Common myeloid progenitor, CD34-positive (primary cell): Measurements from ENCODE around the gene MYO15A.

Experiments
- CTCF ChIA-PET: fragments of 350-600 bp; sonication (Branson Sonifier 250); formaldehyde crosslinking; loops from one replicate; lab custom pipeline; 2021; ENCODE audit warnings: antibody characterized with exemption; lab: Charles Lee
- POLR2A ChIA-PET: fragments of 350-600 bp; sonication (Branson Sonifier 250); formaldehyde crosslinking; loops from one replicate; lab custom pipeline; 2021; ENCODE audit warnings: antibody characterized with exemption; lab: Charles Lee
- DNase-seq, 3 donors: peaks; one replicate each; pipeline versions ENCODE4 v3.0.0 to v3.0.0-alpha.2; 2013
- H3K27ac ChIP-seq, 2 experiments: 1 replicate in 1 of 2; 2 replicates in 1 of 2; pipeline ENCODE4 v1.7.0; 2013; ENCODE audit warnings: inconsistent platforms in 2 of 2, low read length in 2 of 2, mild to moderate bottlenecking in 2 of 2, low read depth in 1 of 2, moderate library complexity in 1 of 2; ENCODE audit not compliant: severe bottlenecking in 2 of 2, insufficient read depth in 1 of 2, poor library complexity in 1 of 2
- H3K27me3 ChIP-seq, 5 experiments: replicated peaks in 2 of 5; 1 replicate in 3 of 5; 2 replicates in 2 of 5; pipeline versions ENCODE4 v1.6.1 to v1.7.0; 2013; ENCODE audit warnings: low read length in 4 of 5, mild to moderate bottlenecking in 2 of 5, moderate library complexity in 2 of 5, inconsistent platforms in 1 of 5; ENCODE audit not compliant: insufficient read depth in 5 of 5, control insufficient read depth in 4 of 5
- H3K36me3 ChIP-seq, 4 experiments: 1 replicate in 2 of 4; 2 replicates in 2 of 4; pipeline versions ENCODE4 v1.6.1 to v1.7.0; 2013; ENCODE audit warnings: low read length in 3 of 4, control low read depth in 1 of 4, mild to moderate bottlenecking in 1 of 4; ENCODE audit not compliant: control insufficient read depth in 4 of 4, insufficient read depth in 4 of 4
- H3K4me1 ChIP-seq, 4 experiments: 1 replicate in 3 of 4; 2 replicates in 1 of 4; pipeline versions ENCODE4 v1.6.1 to v1.7.1; 2013; ENCODE audit warnings: low read length in 3 of 4, mild to moderate bottlenecking in 3 of 4, control low read depth in 1 of 4, inconsistent platforms in 1 of 4, moderate library complexity in 1 of 4; ENCODE audit not compliant: control insufficient read depth in 4 of 4, insufficient read depth in 4 of 4; ENCODE audit errors: control extremely low read depth in 1 of 4
- H3K4me3 ChIP-seq, 7 experiments: 1 replicate in 4 of 7; 2 replicates in 3 of 7; pipeline versions ENCODE4 v1.5.1 to v1.7.0; 2013; ENCODE audit warnings: mild to moderate bottlenecking in 7 of 7, low read length in 6 of 7, moderate library complexity in 6 of 7, inconsistent platforms in 2 of 7, low read depth in 2 of 7, control low read depth in 1 of 7; ENCODE audit not compliant: insufficient read depth in 4 of 7, control insufficient read depth in 1 of 7; ENCODE audit errors: extremely low read depth in 1 of 7
- H3K9me3 ChIP-seq, 5 experiments: 1 replicate in 4 of 5; 2 replicates in 1 of 5; pipeline versions ENCODE4 v1.6.1 to v1.7.1; 2013; ENCODE audit warnings: low read length in 4 of 5, mild to moderate bottlenecking in 2 of 5, inconsistent platforms in 1 of 5, low read depth in 1 of 5, moderate library complexity in 1 of 5; ENCODE audit not compliant: control insufficient read depth in 4 of 5, insufficient read depth in 2 of 5; ENCODE audit errors: control extremely low read depth in 1 of 5
- WGBS: methylation state at CpG from one replicate; pipeline ENCODE4 v1.1.5; 2013; ENCODE audit not compliant: insufficient coverage; 5-methylcytosine and 5-hydroxymethylcytosine counted together

The MYO15A gene

DNA sequence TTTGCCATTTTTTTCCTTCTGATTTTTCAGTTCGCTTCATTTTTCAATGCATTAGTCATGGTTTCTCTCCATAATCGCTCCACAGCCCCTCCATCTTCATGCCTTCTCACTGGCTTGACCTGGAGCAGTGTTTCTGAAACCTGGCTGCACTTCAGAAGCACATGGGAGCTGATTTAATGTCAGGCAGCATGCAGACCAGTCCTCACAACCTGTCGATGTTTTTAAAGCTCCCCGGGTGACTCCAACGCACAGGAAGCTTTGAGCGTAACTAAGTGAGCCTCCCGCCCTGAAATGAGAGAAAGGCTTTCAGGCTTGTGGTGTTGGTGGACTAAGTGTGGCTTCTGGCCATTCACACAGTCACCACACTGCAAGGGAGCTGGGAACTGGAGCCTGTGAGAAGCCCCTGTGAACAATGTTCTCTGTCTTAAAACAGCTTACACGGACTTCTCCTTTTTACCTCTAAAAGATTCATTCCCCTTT is 37.7 kb upstream of the MYO15A start:
- peaks cover 0 to 17% (median 9%) of the 10 kb centered on the region in 4 experiments for H3K36me3 ChIP-seq
- 22% methylated on average over 6 of the region's 8 CpGs for WGBS
- H3K9me3 ChIP-seq: no peaks in the 10 kb centered on the region
- H3K27me3 ChIP-seq: no peaks in the 10 kb centered on the region
- H3K4me3 ChIP-seq: peak overlapping the region in 2 of 7 experiments; percentile 12 to 37
- DNase-seq: peak in 2 of 3 donors; percentile 41 to 45
- H3K4me1 ChIP-seq: peaks cover 2 to 14% (median 8%) of the 10 kb centered on the region in 4 experiments
- ChIA-PET CTCF (no interaction called here), POLR2A (interaction anchor here (0.6 kb wide), 1 partner anchor 39 kb away, joined by 3 read pairs; no protein-coding TSS in a partner anchor)
- no peak overlapping the region for H3K27ac ChIP-seq

DNA sequence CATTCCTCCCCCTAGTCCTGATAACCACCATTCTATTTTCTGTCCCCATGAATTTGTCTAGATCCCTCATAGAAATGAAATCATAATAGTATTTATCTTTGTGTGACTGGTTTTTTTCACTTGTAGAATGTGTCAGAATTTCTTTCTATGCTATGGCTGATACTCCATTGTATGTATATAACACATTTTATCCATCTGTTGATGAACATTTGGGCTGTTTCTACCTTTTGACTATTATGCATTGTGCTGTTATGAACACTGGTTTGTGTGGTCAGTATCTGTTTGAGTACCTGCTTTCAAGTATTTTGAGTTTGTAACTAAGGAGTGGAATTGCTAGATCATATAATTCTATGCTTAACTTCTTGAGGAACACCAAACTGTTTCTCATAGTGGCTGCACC is 36.8 kb upstream of the MYO15A start:
- DNase-seq: no peak
- Histone ChIP-seq H3K27ac (no peak overlapping the region), H3K36me3 (peaks cover 0 to 9% (median 6%) of the 10 kb centered on the region in 4 experiments), H3K9me3 (no peaks in the 10 kb centered on the region), H3K27me3 (no peaks in the 10 kb centered on the region), H3K4me1 (peaks cover 2 to 14% (median 8%) of the 10 kb centered on the region in 4 experiments), H3K4me3 (no peak overlapping the region)
- CTCF ChIA-PET: no interaction called here
- POLR2A ChIA-PET: interaction anchor here (0.6 kb wide), 1 partner anchor 469 kb away, joined by 4 read pairs; no protein-coding TSS in a partner anchor

DNA sequence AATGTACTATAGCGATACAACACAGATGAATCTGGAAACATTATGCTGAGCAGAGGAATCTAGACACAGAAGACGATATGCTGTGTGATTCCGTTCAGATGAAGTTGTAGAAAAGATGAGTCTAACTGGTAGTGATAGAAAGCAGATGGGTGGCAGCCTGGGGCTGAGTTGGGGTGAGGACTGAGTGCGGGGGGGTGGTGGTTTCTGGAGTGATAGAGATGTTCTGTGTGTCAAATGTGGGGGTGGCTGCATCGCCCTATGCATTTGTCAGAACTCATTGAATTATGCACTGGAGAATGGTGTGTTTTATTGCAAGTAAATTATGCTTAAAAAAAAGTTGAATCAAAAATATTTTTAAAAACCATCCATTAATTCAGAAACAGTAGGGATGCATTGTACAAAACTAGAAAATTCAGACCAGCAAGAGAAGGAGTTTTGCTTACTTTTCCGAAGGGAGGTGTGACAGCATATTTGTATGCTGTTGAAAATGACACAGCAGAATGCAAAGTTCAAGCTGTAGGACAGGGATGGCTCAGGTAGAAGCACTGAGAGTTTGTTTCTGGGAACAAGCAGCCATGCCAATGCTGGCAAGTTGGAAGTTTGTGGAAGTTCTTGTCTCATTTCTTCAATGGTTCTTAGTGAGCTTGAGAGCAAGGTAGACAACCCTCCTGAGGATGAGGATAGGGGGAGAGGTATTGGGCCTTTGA is 33.8 kb upstream of the MYO15A start:
- Histone ChIP-seq H3K36me3 (no peaks in the 10 kb centered on the region), H3K27ac (no peak overlapping the region), H3K4me3 (no peak overlapping the region), H3K27me3 (no peaks in the 10 kb centered on the region), H3K4me1 (peaks cover 2 to 14% (median 8%) of the 10 kb centered on the region in 4 experiments), H3K9me3 (no peaks in the 10 kb centered on the region)
- 91% methylated on average over 2 of the region's 6 CpGs for WGBS
- no peak for DNase-seq
- ChIA-PET CTCF (no interaction called here), POLR2A (no interaction called here)

DNA sequence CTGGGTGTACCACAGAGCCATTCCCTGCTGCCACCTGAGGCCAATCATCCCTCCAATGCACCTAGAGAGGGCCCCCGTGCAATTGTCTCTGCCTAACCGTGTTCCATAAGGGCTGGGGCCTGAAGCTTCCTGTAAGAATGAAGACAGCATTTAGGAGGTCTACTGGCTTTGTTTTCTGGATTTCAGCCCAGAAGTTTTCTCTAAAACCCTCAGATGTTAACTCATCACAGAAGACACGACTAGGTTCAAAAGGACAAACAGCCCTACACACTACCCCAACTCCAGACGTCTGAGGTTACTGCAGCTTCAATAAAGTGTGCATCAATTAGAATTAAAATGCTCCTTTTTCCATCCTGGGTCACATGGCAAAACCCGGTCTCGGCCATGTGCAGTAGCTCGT is 31.6 kb upstream of the MYO15A start:
- Histone ChIP-seq H3K27ac (no peak overlapping the region), H3K4me1 (no peaks in the 10 kb centered on the region), H3K4me3 (no peak overlapping the region), H3K9me3 (no peaks in the 10 kb centered on the region), H3K36me3 (no peaks in the 10 kb centered on the region), H3K27me3 (no peaks in the 10 kb centered on the region)
- 91% methylated on average over 7 of the region's 7 CpGs for WGBS
- ChIA-PET POLR2A (no interaction called here), CTCF (no interaction called here)
- DNase-seq: no peak

DNA sequence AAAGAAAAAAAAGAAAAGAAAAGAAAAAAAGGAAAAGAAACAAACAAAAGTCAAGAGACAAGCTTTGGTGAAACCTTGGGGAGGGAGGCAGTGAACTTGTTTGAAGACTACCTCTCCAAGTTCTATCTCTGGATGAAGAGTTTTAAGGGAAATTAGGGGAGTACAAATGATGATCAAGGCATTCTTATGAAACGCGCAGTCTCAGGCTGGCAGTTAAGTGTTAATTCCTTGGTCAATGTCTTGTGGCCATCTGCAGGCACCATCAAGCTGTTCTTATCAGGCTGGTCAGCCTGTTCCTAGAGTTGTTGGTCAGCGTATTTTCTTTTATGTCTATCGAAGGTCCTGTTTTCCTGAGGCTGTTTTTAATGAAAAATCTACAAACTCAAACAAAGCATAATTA is 29.0 kb upstream of the MYO15A start:
- H3K9me3 ChIP-seq: no peaks in the 10 kb centered on the region
- no peaks in the 10 kb centered on the region for H3K27me3 ChIP-seq
- no peaks in the 10 kb centered on the region for H3K4me1 ChIP-seq
- ChIA-PET POLR2A (no interaction called here), CTCF (interaction anchor here (1.3 to 1.7 kb wide), 2 partner anchors 12 to 14 kb away, joined by 4 to 7 read pairs; no protein-coding TSS in a partner anchor)
- WGBS: 100% methylated on average over 2 of the region's 4 CpGs
- no peaks in the 10 kb centered on the region for H3K36me3 ChIP-seq
- no peak overlapping the region for H3K4me3 ChIP-seq
- DNase-seq: no peak
- H3K27ac ChIP-seq: no peak overlapping the region

DNA sequence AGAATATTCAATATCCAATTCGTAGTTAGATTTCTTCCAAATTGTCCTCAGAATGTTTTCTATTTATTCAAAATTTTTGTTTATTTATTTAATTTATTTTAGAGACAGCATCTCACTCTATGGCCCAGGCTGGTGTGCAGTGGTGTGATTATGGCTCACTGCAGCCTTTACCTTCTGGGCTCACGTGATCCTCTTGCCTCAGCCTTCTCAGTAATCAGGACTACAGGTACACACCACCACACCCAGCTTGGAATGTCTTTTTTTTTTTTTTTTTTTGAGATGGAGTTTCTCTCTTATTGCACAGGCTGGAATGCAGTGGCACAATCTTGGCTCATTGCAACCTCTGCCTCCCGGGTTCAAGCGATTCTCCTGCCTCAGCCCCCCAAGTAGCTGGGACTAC is 24.3 kb upstream of the MYO15A start:
- Histone ChIP-seq H3K4me1 (peaks cover 6 to 15% (median 9%) of the 10 kb centered on the region in 4 experiments), H3K4me3 (no peak overlapping the region), H3K9me3 (no peaks in the 10 kb centered on the region), H3K36me3 (no peaks in the 10 kb centered on the region), H3K27ac (no peak overlapping the region), H3K27me3 (no peaks in the 10 kb centered on the region)
- no peak for DNase-seq
- ChIA-PET POLR2A (no interaction called here), CTCF (no interaction called here)
- 100% methylated on average over 1 of the region's 4 CpGs for WGBS
